Transverse colon (tissue), 4 donors: ENCODE measurements around the gene SLC24A4. TPM values are rescaled to one million over a fixed set of nuclear protein-coding genes. Genes with fewer than 3 reads are reported as not detected.

Source experiments
- DNase-seq: peaks from one replicate; pipeline ENCODE4 v3.0.0-alpha.2; 2019
- H3K27ac ChIP-seq, 4 donors: fragments of 200-600 bp; sonication (generic); 2 replicates each; pipeline ENCODE4 v1.5.1; 2016 to 2018; ENCODE audit warnings: inconsistent platforms in 4 of 4
- H3K27me3 ChIP-seq: fragments of 200-600 bp; sonication (generic); 2 replicates; pipeline ENCODE4 v1.5.1; 2017; ENCODE audit warnings: inconsistent platforms
- H3K36me3 ChIP-seq, 4 donors: fragments of 200-600 bp; sonication (generic); 2 replicates each; pipeline ENCODE4 v1.5.1; 2017 to 2019; ENCODE audit warnings: inconsistent platforms in 4 of 4
- H3K4me1 ChIP-seq, 4 donors: fragments of 200-600 bp; sonication (generic); 2 replicates each; pipeline ENCODE4 v1.5.1; 2017 to 2020; ENCODE audit warnings: inconsistent platforms in 4 of 4
- H3K4me3 ChIP-seq, 4 donors: fragments of 200-600 bp; sonication (generic); 1 replicate in 1 of 4; 2 replicates in 3 of 4; pipeline versions ENCODE4 v1.5.1 to v1.6.1; 2017 to 2019; ENCODE audit warnings: inconsistent platforms in 4 of 4
- H3K9me3 ChIP-seq, 2 donors: fragments of 200-600 bp; sonication (generic); 2 replicates each; pipeline ENCODE4 v1.5.1; 2017 to 2019; ENCODE audit warnings: inconsistent platforms in 2 of 2
- EP300 ChIP-seq: sonication (generic); formaldehyde crosslinking; IDR thresholded peaks from one replicate; pipeline ENCODE4 v1.6.1; 2017; ENCODE audit warnings: antibody characterized with exemption, low read depth
- POLR2A ChIP-seq: fragments of 450-650 bp; IDR thresholded peaks from one replicate; pipeline ENCODE4 v1.6.1; 2016; ENCODE audit warnings: antibody characterized with exemption, mild to moderate bottlenecking, moderate library complexity
- POLR2AphosphoS5 ChIP-seq, 3 donors: sonication (generic); formaldehyde crosslinking; IDR thresholded peaks; one replicate each; pipeline ENCODE4 v1.6.1; 2016; ENCODE audit warnings: antibody characterized with exemption in 3 of 3
- WGBS, 2 donors: methylation state at CpG; one replicate each; pipeline ENCODE4 v1.1.5; 2018; ENCODE audit warnings: low coverage in 1 of 2; 5-methylcytosine and 5-hydroxymethylcytosine counted together
- in situ Hi-C, 4 donors: fragments of 200-750 bp; cut with MboI; loops; one replicate each; pipeline versions ENCODE4 v1.15.0 to v1.15.1; 2017; ENCODE audit warnings: low sequenced_read_pairs in 3 of 4, low pct_ligation_motif_present in 1 of 4, low pct_unique_long_range_greater_than_20kb in 1 of 4
- intact Hi-C: fragments of 100-400 bp; cut with DNase I; formaldehyde crosslinking; loops from one replicate; pipeline ENCODE4 v1.15.1; 2023; ENCODE audit warnings: low total_unique reads
- total RNA-seq, 4 donors: library from RNA; depleted of rRNA; stranded (reverse); fragments of >200 nt; gene quantifications; one replicate each; pipeline ENCODE4 v1.1.0, GENCODE V29; 2016
- TF ChIP-seq, protein P1 (sequence below), 5 experiments: fragments of 200-600 bp in 3 of 5; fragments of 450-650 bp in 2 of 5; sonication (generic) in 3 of 5; IDR thresholded peaks; 1 replicate in 2 of 5; 2 replicates in 3 of 5; pipeline ENCODE4 v1.5.1; 2016 to 2017; ENCODE audit warnings: antibody characterized with exemption in 5 of 5, inconsistent platforms in 3 of 5, mild to moderate bottlenecking in 2 of 5, moderate library complexity in 1 of 5

The SLC24A4 gene
- total RNA-seq, 4 donors from 2014 or later, result 0.27 to 0.48 TPM; not detected in 2

DNA sequence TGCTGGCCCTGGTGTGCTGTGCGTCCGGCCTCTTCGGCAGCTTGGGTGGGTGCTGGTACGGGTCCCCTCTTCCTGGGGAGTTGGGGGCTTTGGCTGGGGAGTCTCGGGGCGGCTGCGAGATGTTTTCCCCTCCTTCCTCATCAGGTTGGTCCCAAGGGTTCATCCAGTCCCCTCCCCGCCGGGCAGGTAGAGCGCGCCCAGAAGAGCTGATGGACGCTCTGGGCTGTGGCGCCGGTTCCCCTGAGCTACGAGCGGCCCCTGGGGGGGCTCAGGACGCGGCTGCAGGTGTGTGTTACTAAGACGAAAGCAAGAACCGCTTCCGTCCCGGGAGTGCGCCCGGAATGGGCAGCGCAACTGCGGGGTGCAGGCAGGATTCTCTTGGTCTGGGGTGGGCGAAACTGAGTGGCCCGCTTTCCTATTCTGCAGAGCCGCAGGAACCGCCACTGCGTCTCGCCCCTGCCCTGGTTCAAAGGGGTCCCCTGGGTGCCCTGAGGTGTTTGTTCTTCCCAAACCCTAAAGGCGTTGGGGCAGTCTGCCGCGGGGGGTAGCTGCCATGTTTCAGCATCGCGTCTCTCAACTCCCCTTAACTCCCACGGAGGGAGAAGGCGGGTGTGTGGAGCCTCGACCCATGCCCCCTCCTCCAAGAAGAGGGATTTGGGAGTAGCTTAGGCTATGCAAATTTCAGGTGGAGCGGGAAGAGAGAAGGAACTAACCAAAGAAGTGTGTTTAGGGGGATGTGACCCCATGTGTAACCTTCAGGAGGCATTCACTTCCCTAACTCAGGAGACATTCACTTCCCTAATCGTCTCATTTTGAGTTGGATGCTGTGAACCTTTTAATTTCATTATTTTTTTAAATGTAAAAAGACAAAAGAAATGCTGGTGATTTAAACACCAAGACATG, 1.2 kb downstream of the SLC24A4 start:
- no peaks in the 10 kb centered on the region for H3K9me3 ChIP-seq
- no peaks in the 10 kb centered on the region for H3K36me3 ChIP-seq
- DNase-seq, result no peak
- peak overlapping the region in 1 of 4 donors; percentile 48 for H3K4me3 ChIP-seq
- peaks cover 5 to 15% (median 10%) of the 10 kb centered on the region in 4 donors for H3K4me1 ChIP-seq
- 13 to 31% methylated on average over 3 to 37 of the region's 42 CpGs for WGBS, 2 donors
- intact Hi-C loops (no loop called here), in situ Hi-C loops (no loop called here)
- H3K27ac ChIP-seq, result no peak overlapping the region
- H3K27me3 ChIP-seq, result peaks cover 64% of the 10 kb centered on the region
- TF ChIP-seq EP300 (no peak), POLR2AphosphoS5 (IDR thresholded peaks at IDR 0.05) (no peak), POLR2A (no peak)
- TF ChIP-seq, protein P1, sequence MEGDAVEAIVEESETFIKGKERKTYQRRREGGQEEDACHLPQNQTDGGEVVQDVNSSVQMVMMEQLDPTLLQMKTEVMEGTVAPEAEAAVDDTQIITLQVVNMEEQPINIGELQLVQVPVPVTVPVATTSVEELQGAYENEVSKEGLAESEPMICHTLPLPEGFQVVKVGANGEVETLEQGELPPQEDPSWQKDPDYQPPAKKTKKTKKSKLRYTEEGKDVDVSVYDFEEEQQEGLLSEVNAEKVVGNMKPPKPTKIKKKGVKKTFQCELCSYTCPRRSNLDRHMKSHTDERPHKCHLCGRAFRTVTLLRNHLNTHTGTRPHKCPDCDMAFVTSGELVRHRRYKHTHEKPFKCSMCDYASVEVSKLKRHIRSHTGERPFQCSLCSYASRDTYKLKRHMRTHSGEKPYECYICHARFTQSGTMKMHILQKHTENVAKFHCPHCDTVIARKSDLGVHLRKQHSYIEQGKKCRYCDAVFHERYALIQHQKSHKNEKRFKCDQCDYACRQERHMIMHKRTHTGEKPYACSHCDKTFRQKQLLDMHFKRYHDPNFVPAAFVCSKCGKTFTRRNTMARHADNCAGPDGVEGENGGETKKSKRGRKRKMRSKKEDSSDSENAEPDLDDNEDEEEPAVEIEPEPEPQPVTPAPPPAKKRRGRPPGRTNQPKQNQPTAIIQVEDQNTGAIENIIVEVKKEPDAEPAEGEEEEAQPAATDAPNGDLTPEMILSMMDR (IDR thresholded peaks at IDR 0.05), result no peak

DNA sequence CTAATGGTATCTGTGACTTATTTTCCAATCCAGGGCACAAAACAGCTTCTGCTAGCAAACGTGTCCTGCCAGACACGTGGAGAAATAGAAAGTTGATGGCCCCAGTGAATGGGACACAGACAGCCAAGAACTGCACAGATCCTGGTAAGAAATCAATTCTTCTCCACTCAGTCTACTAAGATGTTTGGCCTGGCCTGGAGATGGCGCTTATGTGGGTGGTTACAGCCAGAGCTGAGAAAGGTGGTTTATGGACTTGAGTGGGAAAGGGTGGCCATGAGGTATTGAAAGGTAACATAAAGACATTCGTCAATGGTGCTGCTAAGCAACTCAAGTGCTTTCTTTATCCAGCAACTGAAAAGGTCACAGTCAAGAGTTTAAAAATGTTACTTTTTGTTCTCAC, 2.9 kb downstream of the SLC24A4 start:
- H3K27ac ChIP-seq, result no peak overlapping the region
- peaks cover 61% of the 10 kb centered on the region for H3K27me3 ChIP-seq
- H3K9me3 ChIP-seq, result no peaks in the 10 kb centered on the region
- TF ChIP-seq, protein P1 (IDR thresholded peaks at IDR 0.05), result no peak
- no peak for TF ChIP-seq POLR2AphosphoS5 (IDR thresholded peaks at IDR 0.05)
- TF ChIP-seq POLR2A, result no peak
- TF ChIP-seq EP300, result no peak
- intact Hi-C loops (no loop called here), in situ Hi-C loops (no loop called here)
- no peak overlapping the region for H3K4me3 ChIP-seq
- peaks cover 5 to 15% (median 10%) of the 10 kb centered on the region in 4 donors for H3K4me1 ChIP-seq
- H3K36me3 ChIP-seq, result no peaks in the 10 kb centered on the region
- DNase-seq, result no peak
- WGBS, 2 donors, result 45 to 70% methylated on average over 2 to 4 of the region's 4 CpGs

DNA sequence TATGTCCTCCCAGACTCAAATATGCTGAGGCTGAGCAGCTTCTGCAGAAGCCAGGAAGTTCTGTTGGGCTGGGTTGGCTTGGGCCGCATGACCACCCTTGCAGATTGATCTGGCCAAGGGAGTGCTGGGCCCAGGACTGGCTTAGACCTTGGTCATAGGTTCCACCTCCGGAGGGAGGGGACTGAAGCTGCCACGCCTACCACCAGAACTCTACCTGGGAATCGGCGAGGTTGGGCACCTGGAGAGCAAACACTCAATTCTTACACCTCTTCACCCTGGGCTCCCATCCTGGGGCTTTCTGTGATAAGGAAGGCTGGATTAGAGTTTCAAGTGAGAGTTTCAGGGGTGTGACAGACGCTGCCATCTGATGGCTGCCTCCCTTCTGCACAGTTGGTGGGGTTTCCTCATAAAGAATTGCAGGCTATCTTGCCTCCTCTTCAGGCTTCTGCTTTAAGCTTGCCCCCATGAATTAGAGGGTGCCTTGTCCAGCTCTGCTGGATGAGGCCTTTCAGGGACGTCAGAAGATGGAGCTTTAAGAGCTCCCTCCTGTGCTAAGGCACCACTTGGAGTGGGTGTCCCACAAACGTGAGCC, 5.8 kb downstream of the SLC24A4 start:
- intact Hi-C loops, result no loop called here
- peaks cover 32% of the 10 kb centered on the region for H3K27me3 ChIP-seq
- H3K36me3 ChIP-seq, result no peaks in the 10 kb centered on the region
- TF ChIP-seq POLR2A (no peak), POLR2AphosphoS5 (IDR thresholded peaks at IDR 0.05) (no peak), EP300 (no peak)
- TF ChIP-seq, protein P1 (IDR thresholded peaks at IDR 0.05), result no peak
- H3K4me3 ChIP-seq, result no peak overlapping the region
- H3K27ac ChIP-seq, result no peak overlapping the region
- H3K9me3 ChIP-seq, result no peaks in the 10 kb centered on the region
- in situ Hi-C loops, result no loop called here
- WGBS, 2 donors, result 80 to 87% methylated on average over 1 to 8 of the region's 8 CpGs
- DNase-seq, result no peak
- peaks cover 0 to 3% (median 2%) of the 10 kb centered on the region in 4 donors for H3K4me1 ChIP-seq

DNA sequence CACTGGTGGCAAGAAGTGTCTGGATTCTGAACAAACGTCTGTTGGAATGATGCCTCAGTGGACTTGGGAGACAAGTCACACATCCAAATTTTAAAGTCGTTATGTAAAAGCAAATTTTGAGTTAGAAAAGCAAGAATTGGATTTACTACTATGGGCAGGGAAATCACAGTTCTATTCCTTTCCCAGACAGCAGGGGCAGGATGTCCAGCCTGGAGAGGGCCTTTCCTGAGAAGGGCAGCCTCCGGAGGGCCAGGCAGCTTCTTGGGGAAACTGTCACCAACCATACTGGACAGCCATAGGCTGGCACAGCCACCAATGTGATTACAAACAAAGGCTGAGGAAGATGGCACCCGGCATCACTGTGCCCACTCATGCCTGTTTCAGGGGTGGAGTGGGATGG, 11.1 kb downstream of the SLC24A4 start:
- TF ChIP-seq, protein P1 (IDR thresholded peaks at IDR 0.05), result no peak
- TF ChIP-seq POLR2A, result no peak
- TF ChIP-seq POLR2AphosphoS5 (IDR thresholded peaks at IDR 0.05), result no peak
- no peak for TF ChIP-seq EP300
- intact Hi-C loops (no loop called here), in situ Hi-C loops (no loop called here)
- Histone ChIP-seq H3K36me3 (no peaks in the 10 kb centered on the region), H3K4me3 (no peak overlapping the region), H3K27me3 (no peaks in the 10 kb centered on the region), H3K27ac (no peak overlapping the region), H3K4me1 (no peaks in the 10 kb centered on the region), H3K9me3 (no peaks in the 10 kb centered on the region)
- 83 to 85% methylated on average over 2 to 4 of the region's 4 CpGs for WGBS, 2 donors
- no peak for DNase-seq
